Spleen (tissue), 11 donors: ENCODE results near the gene ACADL. TPM values are rescaled to one million over a fixed set of nuclear protein-coding genes. Genes with fewer than 3 reads are reported as not detected.

ENCODE experiments used
- DNase-seq: peaks from one replicate; pipeline ENCODE4 v3.0.0-alpha.2; 2020
- H3K27ac ChIP-seq, 8 donors: fragments of 200-600 bp; sonication (generic) in 7 of 8; 1 replicate in 4 of 8; 2 replicates in 4 of 8; pipeline versions ENCODE4 v1.5.0 to v1.8.0; 2016 to 2021; ENCODE audit warnings: inconsistent platforms in 4 of 8, mild to moderate bottlenecking in 4 of 8, moderate library complexity in 1 of 8
- H3K27me3 ChIP-seq, 7 donors: fragments of 200-600 bp; sonication (generic) in 6 of 7; replicated peaks in 1 of 7; 1 replicate in 4 of 7; 2 replicates in 3 of 7; pipeline versions ENCODE4 v1.5.0 to v1.8.0; 2016 to 2021; ENCODE audit warnings: inconsistent platforms in 3 of 7, mild to moderate bottlenecking in 1 of 7
- H3K36me3 ChIP-seq, 6 donors: fragments of 200-600 bp; sonication (generic) in 5 of 6; 1 replicate in 4 of 6; 2 replicates in 2 of 6; pipeline versions ENCODE4 v1.5.0 to v1.8.0; 2016 to 2021; ENCODE audit warnings: inconsistent platforms in 2 of 6
- H3K4me1 ChIP-seq, 6 donors: fragments of 200-600 bp; sonication (generic) in 5 of 6; 1 replicate in 3 of 6; 2 replicates in 3 of 6; pipeline versions ENCODE4 v1.5.0 to v1.8.0; 2016 to 2021; ENCODE audit warnings: inconsistent platforms in 3 of 6
- H3K4me3 ChIP-seq, 8 donors: fragments of 200-600 bp; sonication (generic) in 7 of 8; 1 replicate in 4 of 8; 2 replicates in 4 of 8; pipeline versions ENCODE4 v1.5.0 to v1.8.0; 2016 to 2021; ENCODE audit warnings: inconsistent platforms in 4 of 8, mild to moderate bottlenecking in 4 of 8, moderate library complexity in 2 of 8
- H3K9me3 ChIP-seq, 8 donors: fragments of 200-600 bp; sonication (generic) in 7 of 8; 1 replicate in 4 of 8; 2 replicates in 4 of 8; pipeline versions ENCODE4 v1.5.0 to v1.8.0; 2016 to 2021; ENCODE audit warnings: inconsistent platforms in 4 of 8
- POLR2A ChIP-seq, 3 donors: fragments of 450-650 bp; IDR thresholded peaks; one replicate each; pipeline ENCODE4 v1.5.1; 2017; ENCODE audit warnings: antibody characterized with exemption in 3 of 3, mild to moderate bottlenecking in 1 of 3
- POLR2AphosphoS5 ChIP-seq, 3 donors: sonication (generic); formaldehyde crosslinking; IDR thresholded peaks; one replicate each; pipeline ENCODE4 v1.5.1; 2017; ENCODE audit warnings: antibody characterized with exemption in 3 of 3
- WGBS, 5 donors: extraction: QIAGEN DNeasy Blood & Tissue Kit in 3 of 5; methylation state at CpG; one replicate each; pipeline versions ENCODE4 v1.1.5 to v1.1.7; 2013 to 2018; 5-methylcytosine and 5-hydroxymethylcytosine counted together
- intact Hi-C: fragments of 100-400 bp; cut with DNase I; formaldehyde crosslinking; loops from one replicate; pipeline ENCODE4 v1.15.0; 2023; ENCODE audit warnings: low total_unique reads
- polyA plus RNA-seq, 3 donors: library from polyadenylated mRNA; stranded (reverse); fragments of 200-250 nt; gene quantifications; one replicate each; pipeline ENCODE4 v1.2.1, GENCODE V29; 2013
- total RNA-seq, 7 donors: library from RNA; depleted of rRNA in 3 of 7; stranded (reverse); fragments of >200 nt in 3 of 7; fragmentation: NEBNext Ultra II Directional in 4 of 7; extraction: Animal tissue kit (Norgen Biotek cat#: 25700) in 4 of 7; gene quantifications; one replicate each; pipeline versions ENCODE4 v1.1.0 to v1.2.1, GENCODE V29; 2016 to 2021
- TF ChIP-seq, protein P1 (sequence below), 11 experiments: fragments of 200-600 bp in 7 of 11; fragments of 450-650 bp in 4 of 11; sonication (generic) in 4 of 11; IDR thresholded peaks in 8 of 11; conservative IDR thresholded peaks in 3 of 11; 1 replicate in 7 of 11; 2 replicates in 4 of 11; pipeline versions ENCODE4 v1.4.0 to v1.8.0; 2016 to 2021; ENCODE audit warnings: antibody characterized with exemption in 11 of 11, inconsistent platforms in 4 of 11, mild to moderate bottlenecking in 1 of 11
- donor health status: healthy with polysubstance abuse.
- donor health status: DM: no; HTN: no; CAD: no; lungs with moderate emphysema.
- donor health status: DM: no; HTN: no; CAD: no.
- donor health status: Bipolar disorder and iron deficiency.
- donor health status: healthy.
- donor health status: DM: no; HTN: no; CAD: no.
- donor health status: DM: yes; HTN: yes; CAD: no.

Gene ACADL
- total and polyA plus RNA-seq, 10 donors, result 0.07 to 0.32 TPM; not detected in 8

DNA sequence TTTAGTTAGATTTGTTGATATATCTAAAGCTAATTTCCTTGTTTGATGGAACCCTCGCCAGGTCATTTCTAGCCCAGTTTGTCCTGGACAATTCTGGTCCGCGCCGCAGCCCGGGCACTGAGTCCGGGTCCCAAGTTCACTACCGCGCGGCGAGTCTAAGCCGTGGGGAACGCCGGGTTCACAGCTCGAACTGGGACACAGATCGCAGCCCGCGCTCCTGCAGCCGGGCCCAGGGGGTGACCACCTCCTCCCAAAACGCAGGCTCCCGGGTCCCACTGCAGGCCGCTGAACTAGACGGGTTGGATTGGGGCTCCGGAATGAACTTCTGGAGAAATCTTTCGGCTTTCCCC lies 681 bp downstream of the ACADL start:
- H3K4me1 ChIP-seq, result peaks cover 0 to 16% (median 11%) of the 10 kb centered on the region in 6 donors
- WGBS, 5 donors, result 8 to 28% (median 15%) methylated on average over 15 to 24 of the region's 24 CpGs
- H3K27ac ChIP-seq, result no peak overlapping the region
- no peak for DNase-seq
- H3K4me3 ChIP-seq, result peak overlapping the region in 7 of 8 donors; percentile 24 to 65 (median 35)
- H3K27me3 ChIP-seq, result peaks cover 0 to 87% (median 23%) of the 10 kb centered on the region in 7 donors
- intact Hi-C loops, result no loop called here
- H3K9me3 ChIP-seq, result no peaks in the 10 kb centered on the region
- H3K36me3 ChIP-seq, result no peaks in the 10 kb centered on the region
- TF ChIP-seq, protein P1, sequence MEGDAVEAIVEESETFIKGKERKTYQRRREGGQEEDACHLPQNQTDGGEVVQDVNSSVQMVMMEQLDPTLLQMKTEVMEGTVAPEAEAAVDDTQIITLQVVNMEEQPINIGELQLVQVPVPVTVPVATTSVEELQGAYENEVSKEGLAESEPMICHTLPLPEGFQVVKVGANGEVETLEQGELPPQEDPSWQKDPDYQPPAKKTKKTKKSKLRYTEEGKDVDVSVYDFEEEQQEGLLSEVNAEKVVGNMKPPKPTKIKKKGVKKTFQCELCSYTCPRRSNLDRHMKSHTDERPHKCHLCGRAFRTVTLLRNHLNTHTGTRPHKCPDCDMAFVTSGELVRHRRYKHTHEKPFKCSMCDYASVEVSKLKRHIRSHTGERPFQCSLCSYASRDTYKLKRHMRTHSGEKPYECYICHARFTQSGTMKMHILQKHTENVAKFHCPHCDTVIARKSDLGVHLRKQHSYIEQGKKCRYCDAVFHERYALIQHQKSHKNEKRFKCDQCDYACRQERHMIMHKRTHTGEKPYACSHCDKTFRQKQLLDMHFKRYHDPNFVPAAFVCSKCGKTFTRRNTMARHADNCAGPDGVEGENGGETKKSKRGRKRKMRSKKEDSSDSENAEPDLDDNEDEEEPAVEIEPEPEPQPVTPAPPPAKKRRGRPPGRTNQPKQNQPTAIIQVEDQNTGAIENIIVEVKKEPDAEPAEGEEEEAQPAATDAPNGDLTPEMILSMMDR (IDR thresholded peaks at IDR 0.05 in 8 of 11, conservative IDR thresholded peaks at IDR 0.05 in 3 of 11), result no peak
- TF ChIP-seq POLR2AphosphoS5 (IDR thresholded peaks at IDR 0.05) (no peak), POLR2A (IDR thresholded peaks at IDR 0.05) (no peak)

DNA sequence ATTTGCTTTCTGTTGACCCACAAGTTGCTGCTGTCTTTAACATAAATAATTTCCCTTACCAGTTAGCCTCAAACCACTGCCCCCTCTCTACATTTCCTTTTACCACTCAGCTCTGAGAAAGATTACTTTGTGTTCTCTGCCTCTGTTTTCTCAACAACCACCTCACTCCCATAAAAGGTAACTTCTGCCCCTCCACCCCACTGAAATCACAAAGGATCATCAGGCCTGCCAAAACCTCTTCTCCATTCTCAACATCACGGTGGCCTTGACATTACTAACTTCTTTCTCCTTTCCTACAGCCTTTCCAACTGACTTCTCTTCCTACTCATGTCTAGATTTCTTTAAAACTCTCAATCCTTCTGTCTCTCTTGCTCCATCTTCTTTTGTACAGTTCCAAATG lies 10.1 kb downstream of the ACADL start:
- no peak overlapping the region for H3K4me3 ChIP-seq
- intact Hi-C loops, result no loop called here
- TF ChIP-seq POLR2A (IDR thresholded peaks at IDR 0.05), result no peak
- TF ChIP-seq, protein P1 (IDR thresholded peaks at IDR 0.05 in 8 of 11, conservative IDR thresholded peaks at IDR 0.05 in 3 of 11), result no peak
- TF ChIP-seq POLR2AphosphoS5 (IDR thresholded peaks at IDR 0.05), result no peak
- H3K4me1 ChIP-seq, result no peaks in the 10 kb centered on the region
- DNase-seq, result no peak
- 11 to 35% (median 23%) methylated on average over 1 of the region's 1 CpG for WGBS, 5 donors
- H3K27ac ChIP-seq, result no peak overlapping the region
- H3K36me3 ChIP-seq, result no peaks in the 10 kb centered on the region
- H3K27me3 ChIP-seq, result peaks cover 0 to 15% (median 0%) of the 10 kb centered on the region in 7 donors
- no peaks in the 10 kb centered on the region for H3K9me3 ChIP-seq

- Histone ChIP-seq H3K9me3 (no peaks in the 10 kb centered on the region), H3K4me3 (no peak overlapping the region), H3K27ac (no peak overlapping the region), H3K36me3 (no peaks in the 10 kb centered on the region), H3K4me1 (no peaks in the 10 kb centered on the region), H3K27me3 (peaks cover 0 to 2% (median 0%) of the 10 kb centered on the region in 7 donors)
- no peak for DNase-seq
- 86 to 97% (median 91%) methylated on average over 1 of the region's 1 CpG for WGBS, 5 donors
- TF ChIP-seq POLR2AphosphoS5 (IDR thresholded peaks at IDR 0.05), result no peak
- TF ChIP-seq POLR2A (IDR thresholded peaks at IDR 0.05), result no peak
- TF ChIP-seq, protein P1 (IDR thresholded peaks at IDR 0.05 in 8 of 11, conservative IDR thresholded peaks at IDR 0.05 in 3 of 11), result no peak
- intact Hi-C loops, result no loop called here
These were observed 15.1 kb downstream of the ACADL start for GRCh38 chr2:210210185-210210584.

- intact Hi-C loops, result no loop called here
- Histone ChIP-seq H3K36me3 (no peaks in the 10 kb centered on the region), H3K9me3 (no peaks in the 10 kb centered on the region), H3K4me1 (no peaks in the 10 kb centered on the region), H3K27me3 (peaks cover 0 to 10% (median 0%) of the 10 kb centered on the region in 7 donors), H3K4me3 (no peak overlapping the region), H3K27ac (no peak overlapping the region)
- DNase-seq, result no peak
- TF ChIP-seq POLR2A (IDR thresholded peaks at IDR 0.05), result no peak
- TF ChIP-seq, protein P1 (IDR thresholded peaks at IDR 0.05 in 8 of 11, conservative IDR thresholded peaks at IDR 0.05 in 3 of 11), result no peak
- no peak for TF ChIP-seq POLR2AphosphoS5 (IDR thresholded peaks at IDR 0.05)
- WGBS, 5 donors, result 70 to 89% (median 85%) methylated on average over 1 of the region's 1 CpG
These were observed 17.3 kb downstream of the ACADL start for GRCh38 chr2:210207929-210208328.
